ENCODE results near the gene OR1Q1.

The OR1Q1 gene

GRCh38 chr9:122605691-122606090 is 8.8 kb upstream of the OR1Q1 start:
- in situ Hi-C loops (cut with HindIII; ENCODE audit: low pct_ligation_motif_present, low sequenced_read_pairs) = no loop called here
- TF ChIP-seq, protein P1, sequence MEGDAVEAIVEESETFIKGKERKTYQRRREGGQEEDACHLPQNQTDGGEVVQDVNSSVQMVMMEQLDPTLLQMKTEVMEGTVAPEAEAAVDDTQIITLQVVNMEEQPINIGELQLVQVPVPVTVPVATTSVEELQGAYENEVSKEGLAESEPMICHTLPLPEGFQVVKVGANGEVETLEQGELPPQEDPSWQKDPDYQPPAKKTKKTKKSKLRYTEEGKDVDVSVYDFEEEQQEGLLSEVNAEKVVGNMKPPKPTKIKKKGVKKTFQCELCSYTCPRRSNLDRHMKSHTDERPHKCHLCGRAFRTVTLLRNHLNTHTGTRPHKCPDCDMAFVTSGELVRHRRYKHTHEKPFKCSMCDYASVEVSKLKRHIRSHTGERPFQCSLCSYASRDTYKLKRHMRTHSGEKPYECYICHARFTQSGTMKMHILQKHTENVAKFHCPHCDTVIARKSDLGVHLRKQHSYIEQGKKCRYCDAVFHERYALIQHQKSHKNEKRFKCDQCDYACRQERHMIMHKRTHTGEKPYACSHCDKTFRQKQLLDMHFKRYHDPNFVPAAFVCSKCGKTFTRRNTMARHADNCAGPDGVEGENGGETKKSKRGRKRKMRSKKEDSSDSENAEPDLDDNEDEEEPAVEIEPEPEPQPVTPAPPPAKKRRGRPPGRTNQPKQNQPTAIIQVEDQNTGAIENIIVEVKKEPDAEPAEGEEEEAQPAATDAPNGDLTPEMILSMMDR (IDR thresholded peaks at IDR 0.05; ENCODE audit: low read depth, low read length, missing control alignments) = no peak
- H3K27ac ChIP-seq = no peak overlapping the region

GRCh38 chr9:122606587-122606986 is 8.0 kb upstream of the OR1Q1 start:
- Histone ChIP-seq H3K27me3 (replicated peaks) (no peaks in the 10 kb centered on the region), H3K4me3 (ENCODE audit: low read depth, low read length) (no peak overlapping the region), H3K27ac (no peak overlapping the region), H3K36me3 (replicated peaks) (no peaks in the 10 kb centered on the region)
- in situ Hi-C loops (cut with HindIII; ENCODE audit: low pct_ligation_motif_present, low sequenced_read_pairs) = no loop called here
- TF ChIP-seq, protein P1 (IDR thresholded peaks at IDR 0.05; ENCODE audit: low read depth, low read length, missing control alignments) = no peak
- no peak for DNase-seq

More at GRCh38 chr9:122605691-122606090, 8.8 kb upstream of the OR1Q1 start:
- no peak for DNase-seq
- no peaks in the 10 kb centered on the region for H3K27me3 ChIP-seq (replicated peaks)
- no peak overlapping the region for H3K4me3 ChIP-seq (ENCODE audit: low read depth, low read length)
- no peaks in the 10 kb centered on the region for H3K36me3 ChIP-seq (replicated peaks)

- Histone ChIP-seq H3K4me3 (ENCODE audit: low read depth, low read length) (no peak overlapping the region), H3K27me3 (replicated peaks) (no peaks in the 10 kb centered on the region), H3K36me3 (replicated peaks) (no peaks in the 10 kb centered on the region), H3K27ac (no peak overlapping the region)
- TF ChIP-seq, protein P1 (IDR thresholded peaks at IDR 0.05; ENCODE audit: low read depth, low read length, missing control alignments) = no peak
- in situ Hi-C loops (cut with HindIII; ENCODE audit: low pct_ligation_motif_present, low sequenced_read_pairs) = no loop called here
- no peak for DNase-seq
These were observed 4.7 kb upstream of the OR1Q1 start for GRCh38 chr9:122609804-122610203.

GRCh38 chr9:122619996-122620395 is 5.5 kb downstream of the OR1Q1 start:
- TF ChIP-seq, protein P1 (IDR thresholded peaks at IDR 0.05; ENCODE audit: low read depth, low read length, missing control alignments) = no peak
- no peak for DNase-seq
- no peaks in the 10 kb centered on the region for H3K27me3 ChIP-seq (replicated peaks)
- H3K27ac ChIP-seq = no peak overlapping the region
- H3K36me3 ChIP-seq (replicated peaks) = no peaks in the 10 kb centered on the region
- in situ Hi-C loops (cut with HindIII; ENCODE audit: low pct_ligation_motif_present, low sequenced_read_pairs) = no loop called here
- no peak overlapping the region for H3K4me3 ChIP-seq (ENCODE audit: low read depth, low read length)

DNA sequence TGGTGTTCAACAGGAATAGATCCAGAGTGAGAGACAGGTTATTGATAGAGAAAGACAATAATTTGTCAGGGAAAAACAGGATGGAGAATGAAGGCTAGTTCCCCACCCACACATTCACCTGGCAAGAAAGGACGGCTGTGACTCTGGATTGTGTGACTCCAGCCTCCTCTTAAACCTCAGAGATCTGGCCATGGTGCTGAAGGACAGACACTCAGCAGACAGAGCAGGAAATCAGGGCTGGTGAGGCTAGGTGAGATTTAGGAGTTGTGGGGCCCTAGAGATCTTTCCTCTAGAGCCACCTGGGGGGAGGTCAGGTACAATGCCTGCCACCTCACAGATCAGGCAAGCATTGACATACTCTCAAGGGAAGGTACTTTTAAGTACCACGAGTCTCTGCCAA is 27.7 kb downstream of the OR1Q1 start:
- no peak overlapping the region for H3K4me3 ChIP-seq (ENCODE audit: low read depth, low read length)
- H3K36me3 ChIP-seq (replicated peaks) = no peaks in the 10 kb centered on the region
- TF ChIP-seq, protein P1 (IDR thresholded peaks at IDR 0.05; ENCODE audit: low read depth, low read length, missing control alignments) = no peak
- no peak overlapping the region for H3K27ac ChIP-seq
- no peaks in the 10 kb centered on the region for H3K27me3 ChIP-seq (replicated peaks)
- no peak for DNase-seq
- in situ Hi-C loops (cut with HindIII; ENCODE audit: low pct_ligation_motif_present, low sequenced_read_pairs) = no loop called here

- DNase-seq = no peak
- TF ChIP-seq, protein P1 (IDR thresholded peaks at IDR 0.05; ENCODE audit: low read depth, low read length, missing control alignments) = no peak
- H3K4me3 ChIP-seq (ENCODE audit: low read depth, low read length) = no peak overlapping the region
- no peaks in the 10 kb centered on the region for H3K36me3 ChIP-seq (replicated peaks)
- H3K27me3 ChIP-seq (replicated peaks) = no peaks in the 10 kb centered on the region
- in situ Hi-C loops (cut with HindIII; ENCODE audit: low pct_ligation_motif_present, low sequenced_read_pairs) = no loop called here
- no peak overlapping the region for H3K27ac ChIP-seq
These were observed 41.8 kb downstream of the OR1Q1 start for GRCh38 chr9:122656378-122656777.
